ENCODE data around the gene SLC37A4. TPM values are rescaled to one million over a fixed set of nuclear protein-coding genes. Genes with fewer than 3 reads are reported as not detected.

The SLC37A4 gene
- total and polyA plus RNA-seq, 10 of the 15 experiments (the other 5 are each of a cell fraction or from before 2014, with no cell fraction given) = 11.6 to 29.7 (median 20.4) TPM

GRCh38 chr11:119067371-119068222 lies 36.9 kb upstream of the SLC37A4 start, which contains the start of gene VPS11 (continued):
- TF ChIP-seq ZNF384 (IDR thresholded peaks at IDR 0.05; ENCODE audit: borderline replicate concordance, low read depth, low read length) (no peak), RCOR1 (conservative IDR thresholded peaks at IDR 0.05; ENCODE audit: low read depth, low read length) (0 out of 2 replicates have a peak, but pooled peaks have one; percentile 62), MLLT1 (IDR thresholded peaks at IDR 0.05) (peak; percentile 63; the same call in 1 of the 2 replicates), USF2 (IDR thresholded peaks at IDR 0.05; ENCODE audit: borderline replicate concordance, low read depth, low read length) (peak; percentile 98), SIN3A (IDR thresholded peaks at IDR 0.05; ENCODE audit: low read depth, low read length) (peak; percentile 96), SMARCA5 (IDR thresholded peaks at IDR 0.05) (peak; percentile 56; the same call in 1 of the 2 replicates), STAT3 (IDR thresholded peaks at IDR 0.05; ENCODE audit: low read depth, low read length) (no peak), REST (IDR thresholded peaks at IDR 0.05; ENCODE audit: low read depth, low read length) (no peak), JUND (IDR thresholded peaks at IDR 0.05; ENCODE audit: low read depth, low read length) (no peak), MYB (IDR thresholded peaks at IDR 0.05; ENCODE audit: borderline replicate concordance, low read depth, low read length) (no peak), ATF3 (IDR thresholded peaks at IDR 0.05; ENCODE audit: borderline replicate concordance, extremely low read depth, low read depth, low read length) (peak; percentile 96), YBX1 (IDR thresholded peaks at IDR 0.05) (no peak), CEBPB (IDR thresholded peaks at IDR 0.05; ENCODE audit: borderline replicate concordance in 1 of 2, low read depth in 2 of 2, low read length in 2 of 2) (no peak), CBX5 (IDR thresholded peaks at IDR 0.05; ENCODE audit: low read depth) (0 out of 2 replicates have a peak, but pooled peaks have one; percentile 53), HDGF (IDR thresholded peaks at IDR 0.05) (peak; percentile 61; the same call in 1 of the 2 replicates), ASH2L (IDR thresholded peaks at IDR 0.05; ENCODE audit: borderline replicate concordance, low read depth) (no peak), ETV6 (conservative IDR thresholded peaks at IDR 0.05 in 1 of 2, IDR thresholded peaks at IDR 0.05 in 1 of 2; ENCODE audit: borderline replicate concordance in 1 of 2, low read depth in 1 of 2) (no peak)
